ENCODE data around the gene IMMP2L.

GRCh38 chr7:111088328-111088727 lies 474.0 kb downstream of the IMMP2L start:
- TF ChIP-seq CTCF (conservative IDR thresholded peaks at IDR 0.05; ENCODE audit: low read length): no peak
- no peak for TF ChIP-seq EZH2phosphoT487 (IDR thresholded peaks at IDR 0.05; ENCODE audit: borderline replicate concordance)

Measured in Loucy (cell line).